Activated CD8-positive, alpha-beta memory T cell treated with anti-CD3 and anti-CD28 coated beads for 48 hours (primary cell): ENCODE measurements around the gene WDR70.
"Not testable (repeated sequence)": the region's sequence is repeated elsewhere in the genome, so short reads cannot be mapped to it uniquely, and the experiment has no call there.

Experiments
- DNase-seq, 3 experiments: peaks; one replicate each; pipeline ENCODE4 v3.0.0-alpha.2; 2020; ENCODE audit warnings: low read depth in 2 of 3, low spot score in 2 of 3

WDR70 gene

GRCh38 chr5:37568893-37569292 lies 189.8 kb downstream of the WDR70 start:
- DNase-seq = no peak

DNA sequence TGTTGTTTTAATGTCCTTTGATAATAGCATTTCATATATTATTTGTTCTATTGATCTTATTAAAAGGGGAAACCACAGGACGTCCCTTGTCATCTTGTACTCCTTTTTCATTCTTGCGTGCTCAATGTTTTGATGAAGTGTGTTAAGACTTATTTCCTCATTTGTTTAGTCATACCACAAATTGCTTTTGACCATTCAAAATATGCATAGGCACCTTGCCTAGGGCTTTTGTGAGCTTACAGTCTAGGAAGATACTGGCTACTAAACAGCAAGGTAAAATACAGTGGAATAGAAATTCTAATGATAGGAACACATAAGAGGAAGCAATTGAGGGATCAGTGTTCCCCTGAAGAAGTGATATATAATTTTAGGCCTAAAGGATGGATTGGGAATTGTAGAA lies 190.3 kb downstream of the WDR70 start:
- DNase-seq = no peak

GRCh38 chr5:37570597-37570996 lies 191.5 kb downstream of the WDR70 start:
- no peak for DNase-seq

GRCh38 chr5:37571985-37572384 lies 192.9 kb downstream of the WDR70 start:
- no peak for DNase-seq

- DNase-seq = no peak
Measured at GRCh38 chr5:37575541-37576489, 196.7 kb downstream of the WDR70 start.

GRCh38 chr5:37576552-37576951 lies 197.4 kb downstream of the WDR70 start:
- DNase-seq = no peak

- no peak for DNase-seq
Measured at GRCh38 chr5:37578176-37578575, 199.1 kb downstream of the WDR70 start.

DNA sequence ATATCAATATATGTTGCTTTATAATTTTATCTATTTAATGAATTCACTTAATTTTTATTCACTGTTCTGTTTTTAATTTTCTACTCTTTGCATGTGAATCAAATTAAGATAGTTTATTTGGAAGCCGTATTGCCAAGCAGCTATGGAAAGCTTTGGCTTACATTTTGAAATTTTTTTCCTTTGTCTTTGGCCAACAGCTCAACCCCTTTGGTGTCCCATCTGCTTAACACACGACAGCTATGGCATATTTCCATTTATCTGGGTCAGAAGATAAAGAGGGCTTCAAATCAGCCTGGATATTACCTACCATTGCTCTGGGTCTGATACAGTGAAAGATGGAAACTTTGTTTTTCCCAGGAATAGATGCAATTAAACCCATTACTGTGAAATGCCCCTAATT lies 201.0 kb downstream of the WDR70 start:
- DNase-seq = no peak

GRCh38 chr5:37582202-37582601 lies 203.1 kb downstream of the WDR70 start:
- DNase-seq = no peak

- not testable (repeated sequence) for DNase-seq
Measured at GRCh38 chr5:37593292-37593691, 214.2 kb downstream of the WDR70 start.

GRCh38 chr5:37594864-37595263 lies 215.7 kb downstream of the WDR70 start:
- DNase-seq = not testable (repeated sequence)

DNA sequence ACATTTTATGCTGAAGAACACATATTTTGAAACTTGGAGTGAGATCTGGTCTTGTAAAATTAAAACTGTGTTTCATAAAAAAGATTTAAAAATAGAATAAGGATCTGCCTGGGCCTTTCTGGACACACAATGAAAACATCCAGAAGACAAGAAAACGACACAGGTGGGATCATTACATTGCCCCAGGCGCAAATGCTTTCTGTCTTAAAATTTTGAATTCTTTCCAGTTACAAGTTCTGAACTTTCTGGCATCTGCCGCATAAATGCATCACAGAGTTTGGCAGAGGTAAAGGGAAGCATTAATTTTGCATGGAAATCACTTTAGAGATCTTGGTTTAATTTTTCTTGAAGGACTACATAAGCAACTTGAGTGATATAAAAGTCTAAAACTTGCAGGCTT lies 219.6 kb downstream of the WDR70 start:
- no peak for DNase-seq

- no peak for DNase-seq
Measured at GRCh38 chr5:37601163-37601562, 222.0 kb downstream of the WDR70 start.

DNA sequence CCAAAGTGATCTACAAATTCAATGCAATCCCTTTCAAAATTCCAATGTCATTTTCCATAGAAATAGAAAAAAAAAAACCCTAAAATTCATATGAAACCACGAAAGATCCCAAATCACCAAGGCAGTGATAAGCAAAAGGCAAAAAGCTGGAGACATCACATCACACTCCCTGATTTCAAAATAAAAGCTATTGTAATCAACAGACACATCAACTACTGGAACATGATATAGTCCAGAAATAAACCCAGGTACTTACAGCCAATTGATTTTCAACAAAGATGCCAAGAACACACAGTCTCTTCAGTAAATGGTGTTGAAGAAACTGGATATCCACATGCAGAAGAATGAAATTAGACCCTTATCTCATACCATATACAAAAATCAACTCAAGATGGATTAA lies 224.0 kb downstream of the WDR70 start:
- DNase-seq = no peak

GRCh38 chr5:37604290-37604689 lies 225.2 kb downstream of the WDR70 start:
- no peak for DNase-seq

- DNase-seq = no peak
Measured at GRCh38 chr5:37606148-37606547, 227.0 kb downstream of the WDR70 start.

DNA sequence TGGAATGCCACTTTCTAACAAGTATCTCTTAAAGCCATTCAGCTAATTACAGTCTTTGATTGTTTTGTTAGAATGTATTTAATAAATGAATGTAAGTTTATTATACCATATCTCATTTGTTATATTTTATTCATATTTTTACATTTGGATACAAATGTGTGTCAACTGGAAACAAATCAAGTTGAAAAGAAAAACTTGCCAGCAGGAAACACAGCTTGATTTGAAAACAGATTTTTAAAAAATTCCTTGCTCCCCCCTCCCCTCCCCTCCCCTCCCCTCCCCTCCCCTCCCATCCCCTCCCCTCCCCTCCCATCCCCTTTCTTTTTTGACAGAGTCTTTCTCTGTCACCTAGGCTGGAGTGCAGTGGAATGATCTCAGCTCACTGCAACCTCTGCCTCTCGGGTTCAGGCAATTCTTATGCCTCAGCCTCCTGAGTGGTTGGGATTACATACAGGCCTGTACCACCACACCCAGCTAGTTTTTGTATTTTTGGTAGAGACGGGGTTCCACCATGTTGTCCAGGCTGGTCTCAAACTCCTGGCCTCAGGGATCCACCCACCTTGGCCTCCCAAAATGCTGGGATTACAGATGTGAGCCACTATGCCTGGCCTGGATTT lies 227.6 kb downstream of the WDR70 start:
- DNase-seq = no peak

DNA sequence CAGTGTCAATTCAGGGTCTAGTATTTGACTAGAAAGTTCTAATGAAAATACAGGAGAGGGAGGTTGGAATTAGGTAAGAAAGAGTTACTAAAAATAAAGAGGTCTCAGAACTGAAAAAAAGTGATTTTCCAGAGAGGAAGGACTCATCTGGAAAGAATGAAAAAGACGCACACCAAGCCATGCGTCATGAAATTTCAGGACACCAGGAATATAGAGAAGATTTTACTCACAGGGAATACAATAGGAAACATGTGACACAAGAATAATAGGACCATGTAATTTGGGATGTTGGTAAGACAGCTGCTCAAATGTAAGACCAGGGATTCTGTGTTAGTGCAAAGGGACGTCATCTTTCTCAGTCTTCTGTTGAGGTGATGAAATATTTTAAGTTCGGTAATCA lies 236.1 kb downstream of the WDR70 start:
- no peak for DNase-seq

GRCh38 chr5:37619353-37619752 lies 240.2 kb downstream of the WDR70 start:
- DNase-seq = no peak

- not testable (repeated sequence) for DNase-seq
Measured at GRCh38 chr5:37622354-37622753, 243.2 kb downstream of the WDR70 start.

DNA sequence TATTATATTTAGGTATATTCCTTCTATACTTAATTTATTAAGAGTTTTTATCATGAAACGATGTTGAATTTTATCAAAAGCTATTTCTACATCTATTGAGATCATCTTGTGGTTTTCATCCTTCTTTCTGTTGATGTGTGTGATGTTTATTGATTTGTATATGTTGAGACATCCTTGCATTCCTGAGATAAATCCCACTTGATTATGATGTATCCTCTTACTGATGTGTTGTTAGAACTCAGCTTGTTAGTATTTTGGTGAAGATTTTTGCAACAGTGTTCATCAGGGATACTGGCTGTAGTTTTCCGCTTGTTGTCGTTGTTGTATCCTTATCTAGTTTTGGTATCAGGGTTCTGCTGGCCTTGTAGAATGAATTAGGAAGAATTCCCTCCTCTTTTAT lies 247.1 kb downstream of the WDR70 start:
- DNase-seq = no peak

- DNase-seq = no peak
Measured at GRCh38 chr5:37628876-37629275, 249.8 kb downstream of the WDR70 start.

DNA sequence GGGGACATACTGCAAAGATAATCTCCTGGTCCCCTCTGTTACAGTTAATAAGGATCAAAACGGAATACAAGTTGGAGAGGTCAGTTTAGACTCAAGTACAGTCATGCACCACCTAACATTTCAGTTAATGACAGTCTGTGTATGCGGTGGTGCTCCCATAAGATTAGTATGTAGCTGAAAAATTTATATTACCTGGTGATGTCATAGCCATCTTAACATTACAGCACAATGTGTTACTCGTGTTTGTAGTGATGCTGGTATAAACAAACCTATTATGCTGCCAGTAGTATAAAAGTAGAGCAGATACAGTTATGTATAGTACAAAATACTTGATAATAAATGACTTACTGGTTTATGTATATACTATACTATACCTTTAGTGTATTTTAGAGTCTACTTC lies 252.8 kb downstream of the WDR70 start:
- no peak for DNase-seq
